Lower leg skin (tissue), 4 donors: ENCODE data around the gene GAST. TPM values are rescaled to one million over a fixed set of nuclear protein-coding genes. Genes with fewer than 3 reads are reported as not detected.

Experiments
- DNase-seq, 2 donors: peaks; one replicate each; pipeline ENCODE4 v3.0.0-alpha.2; 2019; ENCODE audit warnings: low spot score in 2 of 2
- H3K4me3 ChIP-seq: fragments of 200-600 bp; sonication (generic); 2 replicates; pipeline ENCODE4 v1.5.1; 2017; ENCODE audit warnings: mild to moderate bottlenecking, low read depth; ENCODE audit not compliant: poor library complexity, severe bottlenecking
- POLR2A ChIP-seq, 2 donors: fragments of 450-650 bp; IDR thresholded peaks; one replicate each; pipeline ENCODE4 v1.6.1; 2016 to 2017; ENCODE audit warnings: antibody characterized with exemption in 2 of 2, mild to moderate bottlenecking in 1 of 2, moderate library complexity in 1 of 2
- WGBS, 2 donors: methylation state at CpG; one replicate each; pipeline ENCODE4 v1.1.5; 2018; 5-methylcytosine and 5-hydroxymethylcytosine counted together
- intact Hi-C: fragments of 100-400 bp; cut with DNase I; formaldehyde crosslinking; loops from one replicate; pipeline ENCODE4 v1.15.0; 2023; ENCODE audit warnings: low total_unique reads
- total RNA-seq, 4 donors: library from RNA; depleted of rRNA; stranded (reverse); fragments of >200 nt; gene quantifications; one replicate each; pipeline ENCODE4 v1.1.0, GENCODE V29; 2016
- TF ChIP-seq, protein P1 (sequence below), 3 donors: fragments of 450-650 bp; IDR thresholded peaks; one replicate each; pipeline ENCODE4 v1.5.1; 2016; ENCODE audit warnings: antibody characterized with exemption in 3 of 3, mild to moderate bottlenecking in 3 of 3, moderate library complexity in 2 of 3

The GAST gene
- total RNA-seq, 4 donors from 2014 or later: not detected

GRCh38 chr17:41760878-41761277 lies 48.7 kb downstream of the GAST start:
- H3K4me3 ChIP-seq: no peak overlapping the region
- 88% methylated on average over 6 of the region's 6 CpGs for WGBS, 2 donors
- intact Hi-C loops: no loop called here
- no peak for DNase-seq
- TF ChIP-seq, protein P1, sequence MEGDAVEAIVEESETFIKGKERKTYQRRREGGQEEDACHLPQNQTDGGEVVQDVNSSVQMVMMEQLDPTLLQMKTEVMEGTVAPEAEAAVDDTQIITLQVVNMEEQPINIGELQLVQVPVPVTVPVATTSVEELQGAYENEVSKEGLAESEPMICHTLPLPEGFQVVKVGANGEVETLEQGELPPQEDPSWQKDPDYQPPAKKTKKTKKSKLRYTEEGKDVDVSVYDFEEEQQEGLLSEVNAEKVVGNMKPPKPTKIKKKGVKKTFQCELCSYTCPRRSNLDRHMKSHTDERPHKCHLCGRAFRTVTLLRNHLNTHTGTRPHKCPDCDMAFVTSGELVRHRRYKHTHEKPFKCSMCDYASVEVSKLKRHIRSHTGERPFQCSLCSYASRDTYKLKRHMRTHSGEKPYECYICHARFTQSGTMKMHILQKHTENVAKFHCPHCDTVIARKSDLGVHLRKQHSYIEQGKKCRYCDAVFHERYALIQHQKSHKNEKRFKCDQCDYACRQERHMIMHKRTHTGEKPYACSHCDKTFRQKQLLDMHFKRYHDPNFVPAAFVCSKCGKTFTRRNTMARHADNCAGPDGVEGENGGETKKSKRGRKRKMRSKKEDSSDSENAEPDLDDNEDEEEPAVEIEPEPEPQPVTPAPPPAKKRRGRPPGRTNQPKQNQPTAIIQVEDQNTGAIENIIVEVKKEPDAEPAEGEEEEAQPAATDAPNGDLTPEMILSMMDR (IDR thresholded peaks at IDR 0.05): no peak
- TF ChIP-seq POLR2A (IDR thresholded peaks at IDR 0.05): no peak

DNA sequence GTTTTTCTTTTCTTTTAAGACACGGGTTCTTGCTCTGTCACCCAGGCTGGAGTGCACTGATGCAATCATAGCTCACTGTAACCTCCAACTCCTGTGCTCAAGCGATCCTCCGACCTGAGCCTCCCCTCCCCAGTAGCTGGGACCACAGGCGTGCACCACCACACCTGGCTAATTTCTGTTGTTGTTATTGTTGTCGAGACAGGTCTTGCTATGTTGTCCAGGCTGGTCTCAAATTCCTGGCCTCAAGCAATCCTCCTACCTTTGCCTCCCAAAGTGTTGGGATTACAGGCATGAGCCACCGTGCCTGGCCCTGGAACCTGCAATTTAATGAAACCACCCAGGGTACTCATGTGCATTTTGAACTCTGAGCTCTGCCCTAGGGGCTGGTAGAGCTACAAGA lies 50.3 kb downstream of the GAST start:
- no peak overlapping the region for H3K4me3 ChIP-seq
- DNase-seq: no peak
- intact Hi-C loops: no loop called here
- WGBS, 2 donors: 76 to 92% methylated on average over 6 of the region's 6 CpGs
- TF ChIP-seq, protein P1 (IDR thresholded peaks at IDR 0.05): no peak
- no peak for TF ChIP-seq POLR2A (IDR thresholded peaks at IDR 0.05)

DNA sequence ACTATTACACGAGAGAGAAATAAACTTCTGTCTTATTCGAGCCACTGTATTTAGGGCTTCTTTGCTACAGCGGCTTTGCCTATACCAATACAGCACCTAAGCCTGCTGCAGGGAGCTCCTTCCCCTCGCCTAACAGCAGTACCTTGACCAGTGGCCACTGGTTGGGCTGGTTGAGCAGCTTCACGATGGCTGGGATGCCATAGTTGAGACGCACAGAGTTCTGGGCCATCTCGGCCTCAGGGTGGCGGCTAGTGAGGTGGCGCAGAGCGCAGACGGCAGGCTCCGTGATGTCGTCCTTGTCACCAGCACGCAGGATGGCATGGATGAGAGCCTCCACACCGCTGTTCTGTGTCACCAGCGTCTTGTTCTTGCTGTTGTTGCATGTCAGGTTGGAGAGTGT lies 50.7 kb downstream of the GAST start:
- DNase-seq: no peak
- WGBS, 2 donors: 89 to 97% methylated on average over 15 to 16 of the region's 16 CpGs
- TF ChIP-seq, protein P1 (IDR thresholded peaks at IDR 0.05): no peak
- TF ChIP-seq POLR2A (IDR thresholded peaks at IDR 0.05): no peak
- intact Hi-C loops: no loop called here
- no peak overlapping the region for H3K4me3 ChIP-seq

- no peak for DNase-seq
- TF ChIP-seq, protein P1 (IDR thresholded peaks at IDR 0.05): no peak
- TF ChIP-seq POLR2A (IDR thresholded peaks at IDR 0.05): no peak
- H3K4me3 ChIP-seq: no peak overlapping the region
- 94 to 97% methylated on average over 8 of the region's 8 CpGs for WGBS, 2 donors
- intact Hi-C loops: no loop called here
Observed at GRCh38 chr17:41763327-41763726, 51.2 kb downstream of the GAST start.

Other genes with a start within 250 kb of the GAST start
- gene KRT32, start 244.9 kb upstream of the GAST start, total RNA-seq: 10 to 100 TPM in 1 of 4 donors, under 1 TPM in 1, not detected in 2; 0.46 to 11.6 TPM
- under 1 TPM in 1 of 4 donors, not detected in 3; 0.84 TPM for gene KRT35, start 231.2 kb upstream of the GAST start, total RNA-seq
- gene KRT36, start 222.4 kb upstream of the GAST start, total RNA-seq: under 1 TPM in 1 of 4 donors, not detected in 3; 0.97 TPM
- gene KRT13, start 206.7 kb upstream of the GAST start, total RNA-seq: under 1 TPM in 2 of 4 donors, not detected in 2; 0.19 to 0.46 TPM
- 1,000 to 10,000 TPM in 2 of 4 donors, 100 to 1,000 TPM in 2; 802 to 1,380 (median 1,140) TPM for gene KRT15, start 193.4 kb upstream of the GAST start, total RNA-seq
- gene KRT19, start 184.0 kb upstream of the GAST start, total RNA-seq: 100 to 1,000 TPM in 3 of 4 donors, 10 to 100 TPM in 1; 96.0 to 482 (median 285) TPM
- 1 to 10 TPM in 1 of 4 donors, under 1 TPM in 2, not detected in 1; 0.47 to 1.6 (median 0.91) TPM for gene KRT9, start 140.3 kb upstream of the GAST start, total RNA-seq
- 1,000 to 10,000 TPM; 4,210 to 7,487 (median 6,656) TPM for gene KRT14, start 125.4 kb upstream of the GAST start, total RNA-seq
- gene KRT16, start 99.6 kb upstream of the GAST start, total RNA-seq: 100 to 1,000 TPM in 1 of 4 donors, 10 to 100 TPM in 3; 79.2 to 447 (median 81.8) TPM
- 1,000 to 10,000 TPM in 2 of 4 donors, 100 to 1,000 TPM in 2; 474 to 1,574 (median 971) TPM for gene KRT17, start 87.8 kb upstream of the GAST start, total RNA-seq
- 100 to 1,000 TPM; 211 to 299 (median 249) TPM for gene EIF1, start 23.4 kb upstream of the GAST start, total RNA-seq
- 1 to 10 TPM in 2 of 4 donors, under 1 TPM in 2; 0.75 to 1.8 (median 1.1) TPM for gene HAP1, start 22.3 kb downstream of the GAST start, total RNA-seq
- 1,000 to 10,000 TPM; 1,980 to 2,336 (median 2,116) TPM for gene JUP, start 74.4 kb downstream of the GAST start, total RNA-seq
- gene P3H4, start 99.6 kb downstream of the GAST start, total RNA-seq: 10 to 100 TPM; 12.8 to 14.5 (median 13.2) TPM
- gene FKBP10, start 100.7 kb downstream of the GAST start, total RNA-seq: 10 to 100 TPM in 1 of 4 donors, 1 to 10 TPM in 3; 4.2 to 25.4 (median 6.8) TPM
- 10 to 100 TPM; 17.7 to 35.1 (median 25.9) TPM for gene NT5C3B, start 123.9 kb downstream of the GAST start, total RNA-seq
- gene KLHL10, start 125.5 kb downstream of the GAST start, total RNA-seq: not detected
- 10 to 100 TPM; 23.6 to 27.7 (median 25.2) TPM for gene KLHL11, start 153.1 kb downstream of the GAST start, total RNA-seq
- gene ACLY, start 206.6 kb downstream of the GAST start, total RNA-seq: 10 to 100 TPM; 50.3 to 73.0 (median 62.4) TPM
- gene ODAD4, start 218.3 kb downstream of the GAST start, total RNA-seq: under 1 TPM in 3 of 4 donors, not detected in 1; 0.13 to 0.42 (median 0.20) TPM